Natural killer cell (primary cell): ENCODE data around the gene ATXN1. TPM values are rescaled to one million over a fixed set of nuclear protein-coding genes. Genes with fewer than 3 reads are reported as not detected.
A peak's percentile ranks its signal among the peaks of the same experiment; 100 is the strongest.

Experiments
- ATAC-seq, 3 donors: fragments of 150-1000 bp in 2 of 3; fragments of 200-7000 bp in 1 of 3; cut with Tn5 transposase; 1 replicate in 1 of 3; 2 replicates in 2 of 3; pipeline ENCODE4 v1.10.0; 2021; ENCODE audit warnings: mild to moderate bottlenecking in 2 of 3, moderate library complexity in 2 of 3
- DNase-seq, 2 donors: peaks; one replicate each; pipeline versions ENCODE4 v3.0.0 to v3.0.0-alpha.2; 2013 to 2021; ENCODE audit warnings: mixed read lengths in 1 of 2
- H3K27ac ChIP-seq: one replicate; pipeline ENCODE4 v1.5.1; 2013; ENCODE audit warnings: mild to moderate bottlenecking, low read length
- H3K27me3 ChIP-seq: one replicate; pipeline ENCODE4 v1.6.1; 2013; ENCODE audit warnings: low read length; ENCODE audit not compliant: control insufficient read depth, insufficient read depth
- H3K36me3 ChIP-seq: one replicate; pipeline ENCODE4 v1.6.1; 2013; ENCODE audit warnings: low read length; ENCODE audit not compliant: control insufficient read depth, insufficient read depth
- H3K4me1 ChIP-seq: one replicate; pipeline ENCODE4 v1.6.1; 2013; ENCODE audit warnings: low read length; ENCODE audit not compliant: control insufficient read depth, insufficient read depth
- H3K4me3 ChIP-seq: one replicate; pipeline ENCODE4 v1.5.1; 2013; ENCODE audit warnings: low read length
- H3K9me3 ChIP-seq: one replicate; pipeline ENCODE4 v1.6.1; 2013; ENCODE audit warnings: low read length; ENCODE audit not compliant: control insufficient read depth, insufficient read depth
- H3K27ac Mint-ChIP-seq, 2 donors: one replicate each; pipeline ENCODE4 v1.8.0; 2022; ENCODE audit warnings: mild to moderate bottlenecking in 2 of 2, mixed read lengths in 2 of 2, moderate library complexity in 1 of 2
- H3K27me3 Mint-ChIP-seq, 2 donors: one replicate each; pipeline ENCODE4 v1.8.0; 2022; ENCODE audit warnings: low read depth in 2 of 2, mixed read lengths in 2 of 2
- H3K36me3 Mint-ChIP-seq: one replicate; pipeline ENCODE4 v1.8.0; 2022; ENCODE audit warnings: mixed read lengths
- H3K4me1 Mint-ChIP-seq, 2 donors: one replicate each; pipeline ENCODE4 v1.8.0; 2022; ENCODE audit warnings: mixed read lengths in 2 of 2
- H3K4me3 Mint-ChIP-seq: one replicate; pipeline ENCODE4 v1.8.0; 2022; ENCODE audit warnings: mild to moderate bottlenecking, moderate library complexity, mixed read lengths
- H3K9me3 Mint-ChIP-seq, 2 donors: one replicate each; pipeline ENCODE4 v1.8.0; 2022; ENCODE audit warnings: mixed read lengths in 2 of 2
- WGBS: methylation state at CpG from one replicate; pipeline ENCODE4 v1.1.7; 2013; ENCODE audit warnings: missing lambda C conversion rate; ENCODE audit not compliant: insufficient coverage; 5-methylcytosine and 5-hydroxymethylcytosine counted together
- intact Hi-C: fragments of 100-400 bp; cut with micrococcal nuclease; formaldehyde crosslinking; loops from one replicate; pipeline ENCODE4 v1.14.2; 2022
- total RNA-seq, 4 donors: library from RNA; stranded (reverse); fragments of 120-200 nt in 1 of 4; gene quantifications; one replicate each; pipeline versions ENCODE4 v1.2.3 to v1.2.4, GENCODE V29; 2013 to 2022
- TF ChIP-seq, protein P1 (sequence below): fragments of 200-600 bp; IDR thresholded peaks from one replicate; pipeline ENCODE4 v1.8.0; 2022; ENCODE audit warnings: antibody characterized with exemption

The ATXN1 gene
- total RNA-seq, 3 donors from 2014 or later (not counting 1 experiment from before 2014, with no cell fraction given), result 90.4 to 120 (median 97.9) TPM

- intact Hi-C loops, result loop anchor here (1.0 kb wide), 1 partner anchor 12 kb away; no protein-coding TSS in a partner anchor
- Mint-ChIP-seq H3K9me3 (no peaks in the 10 kb centered on the region), H3K27ac (peak overlapping the region; percentile 72 to 75), H3K4me1 (peaks cover 45 to 54% of the 10 kb centered on the region in 2 donors), H3K27me3 (no peaks in the 10 kb centered on the region), H3K36me3 (no peaks in the 10 kb centered on the region), H3K4me3 (peak overlapping the region; percentile 73)
- no peaks in the 10 kb centered on the region for H3K27me3 ChIP-seq
- no peak overlapping the region for H3K27ac ChIP-seq
- peak; percentile 71 to 91 for DNase-seq
- no peaks in the 10 kb centered on the region for H3K36me3 ChIP-seq
- H3K4me3 ChIP-seq, result no peak overlapping the region
- ATAC-seq, result peak; percentile 58 to 84 (median 75)
- peaks cover 23% of the 10 kb centered on the region for H3K4me1 ChIP-seq
- WGBS, result 31% methylated on average over 16 of the region's 16 CpGs
- no peaks in the 10 kb centered on the region for H3K9me3 ChIP-seq
- TF ChIP-seq, protein P1, sequence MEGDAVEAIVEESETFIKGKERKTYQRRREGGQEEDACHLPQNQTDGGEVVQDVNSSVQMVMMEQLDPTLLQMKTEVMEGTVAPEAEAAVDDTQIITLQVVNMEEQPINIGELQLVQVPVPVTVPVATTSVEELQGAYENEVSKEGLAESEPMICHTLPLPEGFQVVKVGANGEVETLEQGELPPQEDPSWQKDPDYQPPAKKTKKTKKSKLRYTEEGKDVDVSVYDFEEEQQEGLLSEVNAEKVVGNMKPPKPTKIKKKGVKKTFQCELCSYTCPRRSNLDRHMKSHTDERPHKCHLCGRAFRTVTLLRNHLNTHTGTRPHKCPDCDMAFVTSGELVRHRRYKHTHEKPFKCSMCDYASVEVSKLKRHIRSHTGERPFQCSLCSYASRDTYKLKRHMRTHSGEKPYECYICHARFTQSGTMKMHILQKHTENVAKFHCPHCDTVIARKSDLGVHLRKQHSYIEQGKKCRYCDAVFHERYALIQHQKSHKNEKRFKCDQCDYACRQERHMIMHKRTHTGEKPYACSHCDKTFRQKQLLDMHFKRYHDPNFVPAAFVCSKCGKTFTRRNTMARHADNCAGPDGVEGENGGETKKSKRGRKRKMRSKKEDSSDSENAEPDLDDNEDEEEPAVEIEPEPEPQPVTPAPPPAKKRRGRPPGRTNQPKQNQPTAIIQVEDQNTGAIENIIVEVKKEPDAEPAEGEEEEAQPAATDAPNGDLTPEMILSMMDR, result peak; percentile 92
Measured at GRCh38 chr6:16770701-16771569, 9.7 kb upstream of the ATXN1 start.

DNA sequence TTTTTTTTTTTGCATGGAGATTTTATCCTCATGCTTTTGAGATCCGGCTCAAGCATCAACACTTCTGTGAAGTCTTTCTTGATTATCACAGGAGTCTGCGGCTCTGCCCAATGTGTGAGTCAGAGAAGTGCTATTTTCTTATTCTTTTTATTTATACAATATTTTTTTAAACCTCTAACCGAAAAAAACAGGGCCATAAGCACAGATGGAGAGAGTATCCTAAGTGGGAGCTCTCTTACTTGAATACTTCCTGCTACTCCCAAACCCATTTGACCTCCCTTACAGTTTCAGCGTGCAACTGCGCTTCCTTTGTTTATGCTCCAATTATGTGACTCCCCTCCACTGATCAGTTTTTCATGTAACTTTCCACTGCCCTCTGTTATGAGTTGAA lies 8.7 kb upstream of the ATXN1 start:
- 81% methylated on average over 3 of the region's 5 CpGs for WGBS
- no peaks in the 10 kb centered on the region for H3K9me3 Mint-ChIP-seq
- peaks cover 46 to 55% of the 10 kb centered on the region in 2 donors for H3K4me1 Mint-ChIP-seq
- DNase-seq (no peak), ATAC-seq (no peak)
- Histone ChIP-seq H3K36me3 (no peaks in the 10 kb centered on the region), H3K9me3 (no peaks in the 10 kb centered on the region), H3K27me3 (no peaks in the 10 kb centered on the region), H3K4me1 (peaks cover 23% of the 10 kb centered on the region), H3K27ac (no peak overlapping the region), H3K4me3 (no peak overlapping the region)
- H3K36me3 Mint-ChIP-seq, result no peaks in the 10 kb centered on the region
- intact Hi-C loops, result loop anchor here (2.0 to 10.0 kb wide), 6 partner anchors 38 to 935 kb away; partner anchors contain the start of gene NUP153
- no peaks in the 10 kb centered on the region for H3K27me3 Mint-ChIP-seq
- H3K4me3 Mint-ChIP-seq, result peak overlapping the region; percentile 75
- TF ChIP-seq, protein P1, result no peak
- H3K27ac Mint-ChIP-seq, result peak overlapping the region; percentile 72 to 75

- no peaks in the 10 kb centered on the region for H3K9me3 ChIP-seq
- intact Hi-C loops, result loop anchor here (2.0 to 10.0 kb wide), 6 partner anchors 37 to 935 kb away; partner anchors contain the start of gene NUP153
- Mint-ChIP-seq H3K27ac (peak overlapping the region; percentile 72 to 75), H3K4me3 (peak overlapping the region; percentile 75), H3K9me3 (no peaks in the 10 kb centered on the region), H3K4me1 (peaks cover 51 to 59% of the 10 kb centered on the region in 2 donors), H3K36me3 (no peaks in the 10 kb centered on the region), H3K27me3 (no peaks in the 10 kb centered on the region)
- H3K27me3 ChIP-seq, result no peaks in the 10 kb centered on the region
- peak overlapping the region; percentile 44 for H3K27ac ChIP-seq
- no peak overlapping the region for H3K4me3 ChIP-seq
- no peaks in the 10 kb centered on the region for H3K36me3 ChIP-seq
- WGBS, result 14% methylated on average over 7 of the region's 8 CpGs
- H3K4me1 ChIP-seq, result peaks cover 23% of the 10 kb centered on the region
- ATAC-seq, result peak; percentile 87 to 96 (median 95)
- DNase-seq, result peak; percentile 63 to 90
- TF ChIP-seq, protein P1, result no peak
Measured at GRCh38 chr6:16769131-16769985, 8.1 kb upstream of the ATXN1 start.
